ENCODE data around the gene CCDC89.

CCDC89 gene

GRCh38 chr11:85651118-85651517, 34.9 kb downstream of the CCDC89 start:
- TF ChIP-seq CTCF (conservative IDR thresholded peaks at IDR 0.05; ENCODE audit: low read depth, low read length), result no peak
- H3K4me3 ChIP-seq (ENCODE audit: low read length), result no peak overlapping the region
- no peak for DNase-seq (ENCODE audit: low read depth)

- no peak for TF ChIP-seq CTCF (conservative IDR thresholded peaks at IDR 0.05; ENCODE audit: low read depth, low read length)
- no peak for DNase-seq (ENCODE audit: low read depth)
Observed at GRCh38 chr11:85647604-85648299, 38.2 kb downstream of the CCDC89 start, which contains the start of gene TMEM126A. TSS of gene TMEM126A (plus strand) at chr11:85647967. CDS start at chr11:85650256, 2,289 bp downstream.

DNA sequence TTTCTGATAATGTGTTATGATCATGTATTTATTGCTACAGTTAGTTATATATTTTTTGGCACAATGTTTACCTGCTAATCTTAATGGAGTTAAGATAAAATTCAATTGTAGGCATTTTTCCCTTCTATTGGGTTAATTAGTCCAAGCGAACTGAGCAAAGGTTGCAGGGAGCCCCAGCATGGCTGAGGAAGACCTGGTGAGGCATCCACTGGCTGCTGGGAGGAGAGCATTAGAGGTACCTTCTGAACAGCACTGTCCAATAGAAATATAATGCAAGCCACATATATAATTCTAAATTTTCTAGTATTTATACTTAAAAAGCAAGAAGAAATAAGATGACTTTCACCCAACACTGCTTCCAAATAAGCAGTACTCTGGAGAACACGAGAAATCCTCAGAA, 38.9 kb downstream of the CCDC89 start:
- DNase-seq (ENCODE audit: low read depth), result no peak
- H3K4me3 ChIP-seq (ENCODE audit: low read length), result peak overlapping the region; percentile 92
- no peak for TF ChIP-seq CTCF (conservative IDR thresholded peaks at IDR 0.05; ENCODE audit: low read depth, low read length)

More at GRCh38 chr11:85647604-85648299, 38.2 kb downstream of the CCDC89 start, which contains the start of gene TMEM126A:
- peak within 1 kb of the TSS; percentile 92 for H3K4me3 ChIP-seq (ENCODE audit: low read length)

GRCh38 chr11:85643191-85643614, 42.8 kb downstream of the CCDC89 start:
- peak; percentile 72 for DNase-seq (ENCODE audit: low read depth)
- no peak for TF ChIP-seq CTCF (conservative IDR thresholded peaks at IDR 0.05; ENCODE audit: low read depth, low read length)
- H3K4me3 ChIP-seq (ENCODE audit: low read length), result no peak overlapping the region

- no peak for TF ChIP-seq CTCF (conservative IDR thresholded peaks at IDR 0.05; ENCODE audit: low read depth, low read length)
- no peak for DNase-seq (ENCODE audit: low read depth)
- no peak overlapping the region for H3K4me3 ChIP-seq (ENCODE audit: low read length)
Observed at GRCh38 chr11:85634747-85635146, 51.2 kb downstream of the CCDC89 start.

Data from retinal pigment epithelial cell (primary cell).